ENCODE measurements around the gene CGNL1. TPM values are rescaled to one million over a fixed set of nuclear protein-coding genes. Genes with fewer than 3 reads are reported as not detected.

The CGNL1 gene
- total RNA-seq, 2 donors from 2014 or later = 16.4 to 29.8 TPM

DNA sequence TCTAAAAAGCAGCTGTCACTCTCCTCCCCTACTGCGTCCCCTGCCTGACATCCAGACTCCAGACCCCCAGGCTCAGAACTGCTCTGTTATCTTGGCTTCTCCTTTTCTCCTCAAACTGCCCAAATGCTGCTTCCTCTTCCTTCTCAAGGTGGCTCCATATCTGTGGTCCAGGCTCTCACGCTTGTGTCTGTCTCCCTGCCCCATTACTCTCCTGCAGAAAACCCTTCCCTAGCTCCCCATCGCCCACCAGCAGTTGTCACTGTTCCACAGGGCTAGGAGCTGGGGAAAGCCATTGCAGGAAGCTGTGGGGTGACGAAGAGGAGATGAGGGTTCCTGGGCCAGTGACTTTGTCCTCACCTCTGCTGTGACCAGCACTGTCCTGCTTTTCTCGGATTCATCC, 30.7 kb upstream of the CGNL1 start:
- DNase-seq (ENCODE audit: low spot score) = no peak
- H3K27me3 ChIP-seq = no peaks in the 10 kb centered on the region
- no peak overlapping the region for H3K27ac ChIP-seq
- H3K4me1 ChIP-seq = peaks cover 0 to 9% of the 10 kb centered on the region in 2 donors
- H3K36me3 ChIP-seq = no peaks in the 10 kb centered on the region
- H3K9me3 ChIP-seq = no peaks in the 10 kb centered on the region
- TF ChIP-seq, protein P1, sequence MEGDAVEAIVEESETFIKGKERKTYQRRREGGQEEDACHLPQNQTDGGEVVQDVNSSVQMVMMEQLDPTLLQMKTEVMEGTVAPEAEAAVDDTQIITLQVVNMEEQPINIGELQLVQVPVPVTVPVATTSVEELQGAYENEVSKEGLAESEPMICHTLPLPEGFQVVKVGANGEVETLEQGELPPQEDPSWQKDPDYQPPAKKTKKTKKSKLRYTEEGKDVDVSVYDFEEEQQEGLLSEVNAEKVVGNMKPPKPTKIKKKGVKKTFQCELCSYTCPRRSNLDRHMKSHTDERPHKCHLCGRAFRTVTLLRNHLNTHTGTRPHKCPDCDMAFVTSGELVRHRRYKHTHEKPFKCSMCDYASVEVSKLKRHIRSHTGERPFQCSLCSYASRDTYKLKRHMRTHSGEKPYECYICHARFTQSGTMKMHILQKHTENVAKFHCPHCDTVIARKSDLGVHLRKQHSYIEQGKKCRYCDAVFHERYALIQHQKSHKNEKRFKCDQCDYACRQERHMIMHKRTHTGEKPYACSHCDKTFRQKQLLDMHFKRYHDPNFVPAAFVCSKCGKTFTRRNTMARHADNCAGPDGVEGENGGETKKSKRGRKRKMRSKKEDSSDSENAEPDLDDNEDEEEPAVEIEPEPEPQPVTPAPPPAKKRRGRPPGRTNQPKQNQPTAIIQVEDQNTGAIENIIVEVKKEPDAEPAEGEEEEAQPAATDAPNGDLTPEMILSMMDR (IDR thresholded peaks at IDR 0.05) = peak in 1 of 2 donors; percentile 38
- H3K4me3 ChIP-seq = no peak overlapping the region

DNA sequence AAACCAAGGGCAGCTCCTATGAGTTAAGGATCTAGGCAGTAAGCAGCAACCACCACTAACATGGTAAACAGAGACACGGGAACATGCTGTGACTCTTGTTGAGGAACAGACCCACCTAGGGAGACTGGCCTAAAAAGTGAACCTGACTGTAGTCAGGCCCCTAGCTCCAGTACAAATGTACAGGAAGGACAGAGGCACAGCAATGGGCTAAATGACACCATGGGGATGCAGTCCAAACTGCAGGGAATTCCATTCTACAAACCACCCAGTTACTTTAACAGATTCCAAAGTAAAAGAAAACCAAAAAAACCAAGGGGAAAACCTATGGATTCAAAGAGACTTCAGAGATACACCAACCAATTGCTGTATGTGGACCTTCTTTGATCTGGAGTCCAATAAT, 28.2 kb upstream of the CGNL1 start:
- Histone ChIP-seq H3K27ac (no peak overlapping the region), H3K4me3 (no peak overlapping the region), H3K27me3 (no peaks in the 10 kb centered on the region), H3K36me3 (no peaks in the 10 kb centered on the region), H3K4me1 (peaks cover 0 to 5% of the 10 kb centered on the region in 2 donors), H3K9me3 (no peaks in the 10 kb centered on the region)
- no peak for DNase-seq (ENCODE audit: low spot score)
- TF ChIP-seq, protein P1 (IDR thresholded peaks at IDR 0.05) = no peak

DNA sequence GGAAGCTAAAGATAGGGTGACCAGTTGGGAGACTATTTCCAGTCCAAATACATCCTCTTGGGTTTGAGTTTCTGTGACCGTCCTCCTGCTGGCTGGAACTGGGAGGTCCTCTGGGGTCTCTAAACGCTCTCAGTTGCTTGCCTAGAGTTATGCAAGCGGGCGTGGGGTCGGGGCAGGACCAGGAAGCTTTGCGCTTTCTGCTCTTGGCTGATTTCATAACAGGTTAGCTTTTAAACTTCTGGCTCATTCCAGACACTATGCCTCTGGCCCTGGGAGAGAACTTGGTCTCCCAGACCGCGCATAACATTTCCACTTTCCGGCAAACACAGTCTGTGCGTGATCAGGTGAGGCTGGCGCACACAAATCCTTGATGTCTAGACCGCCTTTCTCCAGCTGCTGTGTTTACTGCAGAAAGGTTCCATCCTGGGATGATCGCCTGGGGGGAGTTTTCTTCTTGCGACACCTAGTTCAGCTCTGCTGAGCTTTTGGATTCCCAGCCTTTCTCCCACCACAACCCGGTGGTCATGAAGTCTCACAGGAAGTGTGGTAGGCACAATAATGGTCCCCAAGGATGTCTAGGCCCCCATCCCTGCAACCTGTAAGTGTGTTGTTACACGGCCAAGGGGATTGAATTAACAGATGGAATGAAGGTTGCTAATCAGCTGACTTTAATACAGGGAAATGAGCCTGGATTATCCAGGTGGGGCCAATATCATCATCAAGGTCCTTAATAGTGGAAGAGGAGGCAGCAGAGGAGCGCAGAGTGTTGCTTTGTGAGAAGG, 23.6 kb upstream of the CGNL1 start:
- Histone ChIP-seq H3K9me3 (no peaks in the 10 kb centered on the region), H3K4me1 (no peaks in the 10 kb centered on the region), H3K27me3 (no peaks in the 10 kb centered on the region), H3K36me3 (no peaks in the 10 kb centered on the region), H3K27ac (no peak overlapping the region), H3K4me3 (no peak overlapping the region)
- no peak for DNase-seq (ENCODE audit: low spot score)
- TF ChIP-seq, protein P1 (IDR thresholded peaks at IDR 0.05) = no peak

DNA sequence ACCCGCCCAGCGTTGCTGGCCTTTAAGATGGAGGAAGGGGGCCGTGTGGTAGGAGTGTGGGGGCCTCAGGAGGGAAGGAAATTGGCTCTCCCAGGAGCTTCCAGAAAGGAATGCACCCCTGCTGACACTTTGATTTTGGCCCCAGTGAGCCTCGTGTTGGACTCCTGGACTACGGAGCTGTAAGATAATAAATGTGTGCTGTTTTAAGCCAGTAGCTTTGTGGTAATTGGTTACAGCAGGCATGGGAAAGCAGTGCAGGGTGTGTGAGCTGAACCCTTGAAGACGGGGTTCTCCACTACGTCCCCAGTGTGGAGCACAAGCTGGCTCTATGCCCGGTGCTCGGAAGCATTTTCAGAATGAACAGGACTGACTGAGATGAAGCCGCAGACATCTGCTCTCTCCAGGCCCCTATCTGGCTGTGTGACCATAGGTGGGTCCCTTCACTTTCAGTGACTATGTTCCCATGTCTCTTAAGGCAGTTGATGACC, 22.9 kb upstream of the CGNL1 start:
- Histone ChIP-seq H3K4me1 (no peaks in the 10 kb centered on the region), H3K36me3 (no peaks in the 10 kb centered on the region), H3K9me3 (no peaks in the 10 kb centered on the region), H3K27ac (no peak overlapping the region), H3K4me3 (no peak overlapping the region), H3K27me3 (no peaks in the 10 kb centered on the region)
- TF ChIP-seq, protein P1 (IDR thresholded peaks at IDR 0.05) = no peak
- DNase-seq (ENCODE audit: low spot score) = no peak

DNA sequence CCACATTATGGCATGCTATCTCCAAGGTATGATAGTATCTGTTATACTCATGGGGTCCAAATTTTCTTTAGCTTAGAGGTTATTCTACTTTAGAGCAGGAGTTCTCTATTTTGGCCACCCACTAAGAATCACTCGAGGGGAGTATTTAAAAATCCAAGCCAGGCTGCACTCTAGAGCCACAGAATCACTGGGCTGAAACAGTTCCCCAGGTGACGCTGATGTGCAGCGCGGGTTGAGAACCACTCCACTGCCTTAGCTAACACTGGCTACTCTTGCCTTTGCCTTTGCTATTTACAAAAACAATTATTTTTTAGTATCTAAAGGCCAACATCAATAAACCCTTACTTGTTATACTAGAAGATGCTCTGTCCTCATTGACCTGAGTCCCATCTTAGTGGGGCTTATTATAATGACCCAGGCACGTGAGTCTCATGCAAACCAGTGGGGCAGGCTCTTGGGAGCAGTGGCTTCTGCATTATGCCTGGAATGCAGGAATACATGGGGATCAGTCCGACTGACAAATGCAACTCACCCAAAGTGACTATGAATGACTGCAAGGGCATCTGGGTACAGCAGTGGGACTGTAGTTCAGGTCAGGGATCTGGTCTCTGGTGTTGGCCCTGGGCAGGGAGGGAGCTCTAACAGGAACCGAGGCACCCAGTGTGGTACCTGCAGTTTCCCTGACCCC, 21.7 kb upstream of the CGNL1 start:
- no peak overlapping the region for H3K27ac ChIP-seq
- H3K27me3 ChIP-seq = no peaks in the 10 kb centered on the region
- TF ChIP-seq, protein P1 (IDR thresholded peaks at IDR 0.05) = no peak
- no peak for DNase-seq (ENCODE audit: low spot score)
- no peak overlapping the region for H3K4me3 ChIP-seq
- no peaks in the 10 kb centered on the region for H3K9me3 ChIP-seq
- H3K36me3 ChIP-seq = no peaks in the 10 kb centered on the region
- no peaks in the 10 kb centered on the region for H3K4me1 ChIP-seq
